ENCODE measurements around the gene EIF3K.

EIF3K gene

GRCh38 chr19:38665950-38666662 lies 47.1 kb downstream of the EIF3K start:
- ATAC-seq, result no peak
- no peak for DNase-seq

- ATAC-seq (peak; percentile 47), DNase-seq (no peak)
Observed at GRCh38 chr19:38666663-38667511, 47.9 kb downstream of the EIF3K start.

GRCh38 chr19:38667661-38668171 lies 48.7 kb downstream of the EIF3K start:
- ATAC-seq, result no peak
- no peak for DNase-seq

GRCh38 chr19:38669552-38669951 lies 50.6 kb downstream of the EIF3K start:
- no peak for DNase-seq

GRCh38 chr19:38670921-38671398 lies 52.0 kb downstream of the EIF3K start:
- ATAC-seq (no peak), DNase-seq (no peak)

More at GRCh38 chr19:38669552-38669951, 50.6 kb downstream of the EIF3K start:
- ATAC-seq, result no peak

GRCh38 chr19:38671654-38672053 lies 52.7 kb downstream of the EIF3K start:
- DNase-seq, result no peak
- ATAC-seq, result no peak

- DNase-seq (no peak), ATAC-seq (no peak)
Observed at GRCh38 chr19:38673030-38673429, 54.0 kb downstream of the EIF3K start.

- DNase-seq (no peak), ATAC-seq (no peak)
Observed at GRCh38 chr19:38674388-38675171, 55.6 kb downstream of the EIF3K start.

GRCh38 chr19:38675611-38676010 lies 56.6 kb downstream of the EIF3K start:
- peak; percentile 43 for DNase-seq

GRCh38 chr19:38676023-38676877 lies 57.3 kb downstream of the EIF3K start:
- ATAC-seq, result no peak
- DNase-seq, result no peak

More at GRCh38 chr19:38675611-38676010, 56.6 kb downstream of the EIF3K start:
- ATAC-seq, result peak; percentile 82

- ATAC-seq (no peak), DNase-seq (no peak)
Observed at GRCh38 chr19:38676878-38677646, 58.1 kb downstream of the EIF3K start.

- DNase-seq (no peak), ATAC-seq (no peak)
Observed at GRCh38 chr19:38678217-38678890, 59.4 kb downstream of the EIF3K start.

GRCh38 chr19:38678891-38679494 lies 60.0 kb downstream of the EIF3K start:
- ATAC-seq, result no peak
- no peak for DNase-seq

- DNase-seq, result no peak
- no peak for ATAC-seq
Observed at GRCh38 chr19:38679839-38680238, 60.9 kb downstream of the EIF3K start.

- ATAC-seq (no peak), DNase-seq (no peak)
Observed at GRCh38 chr19:38682195-38682867, 63.3 kb downstream of the EIF3K start.

- ATAC-seq (no peak), DNase-seq (no peak)
Observed at GRCh38 chr19:38682872-38683392, 63.9 kb downstream of the EIF3K start.

GRCh38 chr19:38683393-38684077 lies 64.5 kb downstream of the EIF3K start:
- peak; percentile 65 for DNase-seq
- ATAC-seq, result peak; percentile 64
